HG03060 (cell line): Measurements from ENCODE around the gene FAM89A.

ENCODE experiments used
- ATAC-seq: cut with Tn5 transposase; IDR thresholded peaks from one replicate; pipeline ENCODE4 v1.9.1; 2021; ENCODE audit warnings: low read depth, moderate number of reproducible peaks; ENCODE audit not compliant: unreplicated experiment

The FAM89A gene

DNA sequence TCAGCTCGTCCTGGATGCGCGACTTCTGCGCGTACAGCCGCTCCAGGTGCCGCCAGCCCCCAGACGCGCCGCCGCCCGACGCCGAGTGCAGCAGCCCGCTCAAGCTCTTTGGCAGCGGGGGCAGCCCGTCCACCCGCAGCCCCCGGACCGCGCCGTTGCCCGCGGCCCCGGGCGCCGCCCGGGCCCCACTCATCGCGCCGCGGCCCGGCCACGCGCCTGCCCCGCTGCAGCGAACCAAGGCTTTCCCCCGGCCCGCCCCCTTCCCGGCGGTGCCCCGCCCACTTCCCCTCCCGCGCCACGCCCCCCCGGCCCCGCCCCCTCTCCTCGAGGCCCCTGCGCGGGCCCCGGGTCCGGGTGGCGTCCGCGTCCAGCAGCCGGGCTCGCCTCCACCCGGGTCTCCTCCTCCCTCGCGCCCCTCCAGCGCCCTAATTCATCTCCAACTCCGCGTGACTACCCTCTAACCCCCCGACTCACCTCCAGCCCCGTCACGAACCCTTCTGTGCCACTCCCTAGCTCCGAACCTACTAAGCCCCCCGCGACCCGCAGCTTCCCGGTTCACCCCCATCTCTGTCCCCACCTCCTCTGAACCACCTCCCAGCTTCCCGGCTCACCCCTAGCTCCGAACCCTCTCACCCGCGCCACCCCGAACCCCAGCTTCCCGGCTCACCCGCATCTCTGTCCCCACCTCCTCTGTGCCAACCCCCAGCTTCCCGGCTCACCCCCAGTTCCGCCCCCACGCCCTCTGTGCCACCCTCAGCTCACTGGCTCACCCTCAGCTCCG, at the start of gene FAM89A:
Gene FAM89A (minus strand): TSS at position 236 of the 781 bp plus-strand sequence. CDS start 43 bp downstream, at position 193.
- no peak for ATAC-seq

DNA sequence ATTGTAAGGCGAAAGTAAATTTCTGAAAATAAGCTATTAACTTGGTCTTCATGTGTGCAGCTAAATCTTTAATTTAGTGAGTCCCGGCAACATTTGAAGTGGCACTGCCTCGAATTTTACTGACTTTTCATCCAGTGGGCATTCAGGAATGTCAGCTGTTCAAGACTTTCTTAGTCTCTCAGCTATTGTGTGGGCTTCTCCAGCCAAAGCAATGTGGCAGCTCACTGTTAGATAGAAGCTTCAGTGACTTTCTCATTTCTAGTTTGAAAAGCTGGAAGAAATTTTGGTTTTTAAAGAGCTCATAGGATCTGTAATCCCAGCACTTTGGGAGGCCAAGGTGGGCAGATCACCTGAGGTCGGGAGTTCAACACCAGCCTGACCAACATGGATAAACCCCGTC, 44.3 kb upstream of the FAM89A start:
- no peak for ATAC-seq

DNA sequence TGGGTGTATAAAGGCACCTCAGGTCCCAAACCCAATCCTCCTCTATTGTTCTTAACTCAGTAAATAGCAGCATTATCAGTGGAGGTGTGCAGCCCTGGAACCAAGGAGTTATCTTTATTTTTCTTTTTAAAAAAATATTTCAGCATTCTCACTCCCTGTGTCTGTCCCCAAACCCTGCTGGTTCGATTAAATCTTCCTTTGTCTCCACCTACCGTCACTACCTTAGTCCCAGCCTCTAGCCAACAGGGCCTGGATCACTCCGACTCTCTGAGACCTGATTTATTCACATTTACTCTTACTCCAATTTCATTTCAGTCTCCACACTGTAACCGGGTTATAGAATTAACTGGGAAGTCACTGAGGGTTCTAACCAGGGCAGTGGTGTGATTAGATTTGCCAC, 39.1 kb upstream of the FAM89A start:
- ATAC-seq, result no peak

DNA sequence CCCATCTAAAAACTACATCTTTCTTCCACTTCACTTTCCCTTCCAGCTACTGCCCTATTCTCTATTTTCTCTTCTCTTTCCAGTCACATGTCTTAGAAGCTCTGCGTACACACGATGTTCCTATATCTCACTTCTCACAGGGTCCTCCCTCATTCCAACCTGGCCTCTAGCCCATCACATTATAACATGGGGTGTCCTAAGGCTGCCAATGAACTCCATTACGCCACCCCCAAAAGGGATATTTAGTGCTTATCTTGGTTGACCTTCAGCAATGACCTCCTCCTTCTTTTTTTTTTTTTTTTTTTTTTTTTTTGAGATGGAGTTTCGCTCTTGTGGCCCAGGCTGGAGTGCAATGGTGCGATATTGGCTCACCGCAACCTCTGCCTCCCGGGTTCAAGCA, 38.2 kb upstream of the FAM89A start:
- no peak for ATAC-seq

DNA sequence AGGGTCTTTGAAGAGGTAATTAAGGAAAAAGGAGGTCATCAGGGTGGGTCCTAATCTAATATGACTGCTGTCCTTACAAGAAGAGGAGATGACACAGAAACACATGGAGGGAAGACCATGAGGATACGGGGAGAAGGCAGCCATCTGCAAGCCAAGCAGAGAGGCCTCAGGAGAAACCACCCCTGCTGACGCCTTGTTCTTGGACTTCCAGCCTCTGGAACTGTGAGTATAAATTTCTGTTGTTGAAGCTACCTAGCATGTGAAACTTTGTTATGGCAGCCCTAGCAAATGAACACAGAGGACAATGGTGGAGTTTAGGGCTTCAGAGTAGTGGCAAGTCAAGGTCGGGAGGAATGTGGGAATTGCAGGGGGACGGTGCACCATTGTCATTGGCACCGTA, 36.7 kb upstream of the FAM89A start:
- ATAC-seq, result no peak

DNA sequence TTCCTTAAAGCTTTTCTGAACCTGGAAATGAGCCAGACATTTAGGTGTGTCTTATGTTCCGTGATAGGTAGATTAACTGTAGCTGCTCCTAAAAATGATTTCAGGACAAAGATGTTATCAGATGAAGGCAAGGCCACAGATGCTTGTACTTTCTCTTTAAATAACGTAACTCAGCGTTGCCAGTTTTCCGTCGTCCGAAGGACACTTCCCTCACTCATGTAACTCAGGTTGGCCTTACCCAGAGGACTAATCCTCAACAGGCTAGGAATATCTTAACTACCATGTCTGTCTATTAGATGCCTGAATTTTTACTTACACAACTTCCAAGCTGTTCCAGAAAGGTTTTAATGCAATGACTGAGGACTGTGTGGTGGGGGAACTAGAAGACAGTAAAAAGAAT, 35.4 kb upstream of the FAM89A start:
- no peak for ATAC-seq

DNA sequence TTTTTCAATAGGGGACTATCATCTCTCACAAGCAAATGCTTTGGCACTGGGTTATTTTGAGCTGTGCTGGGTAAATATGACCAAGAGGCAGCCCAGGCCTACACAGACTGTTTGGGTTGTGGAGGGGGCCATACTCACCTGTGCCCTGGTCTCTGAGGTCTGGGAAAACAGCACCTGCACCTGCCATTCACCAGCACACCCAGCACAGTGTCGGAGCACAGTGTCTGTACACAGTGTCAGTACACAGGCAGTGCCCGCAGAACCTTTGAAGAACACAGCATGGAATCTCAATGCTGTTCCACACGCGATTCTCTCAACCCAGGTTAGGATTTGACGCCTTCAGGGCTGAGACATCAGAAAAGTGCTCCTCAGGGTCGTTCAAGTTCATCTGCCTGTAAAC, 35.0 kb upstream of the FAM89A start:
- no peak for ATAC-seq

DNA sequence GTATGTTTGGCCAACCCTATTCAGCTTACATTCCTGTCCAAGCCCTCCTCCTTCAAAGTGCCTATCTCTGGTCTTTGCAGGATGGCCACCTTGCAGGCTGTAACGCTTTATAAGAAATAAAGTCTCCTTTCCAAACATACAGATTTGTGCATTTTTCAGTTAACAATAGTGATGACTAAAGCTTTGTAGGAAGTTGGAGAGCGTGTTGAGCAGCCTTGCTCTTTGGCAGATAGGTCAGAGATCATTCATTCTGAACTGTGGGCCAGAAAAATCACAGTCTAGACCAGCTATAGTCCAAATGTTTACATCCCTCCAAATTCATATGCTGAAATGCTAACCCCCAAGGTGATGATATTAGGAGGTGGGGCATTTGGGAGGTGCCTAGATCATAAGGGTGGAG, 34.0 kb upstream of the FAM89A start:
- no peak for ATAC-seq

DNA sequence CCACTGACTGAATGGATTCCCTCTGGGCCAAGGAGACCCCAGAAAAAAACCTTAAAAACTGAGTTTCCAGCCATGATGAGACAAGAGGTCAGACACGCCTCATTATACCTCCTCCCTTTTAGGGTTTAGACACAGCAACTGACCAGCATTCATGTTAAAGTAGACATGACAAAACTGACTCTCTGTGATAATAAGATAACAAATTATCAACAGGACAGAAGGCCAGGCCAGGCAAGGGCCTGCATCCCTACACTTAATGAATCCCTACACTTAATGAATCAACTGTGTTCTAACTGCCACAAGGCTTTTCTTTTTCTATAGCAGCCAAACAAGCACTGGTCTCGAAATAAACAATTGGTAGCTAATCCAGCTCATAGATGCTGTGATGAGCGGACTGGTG, 33.3 kb upstream of the FAM89A start:
- no peak for ATAC-seq

DNA sequence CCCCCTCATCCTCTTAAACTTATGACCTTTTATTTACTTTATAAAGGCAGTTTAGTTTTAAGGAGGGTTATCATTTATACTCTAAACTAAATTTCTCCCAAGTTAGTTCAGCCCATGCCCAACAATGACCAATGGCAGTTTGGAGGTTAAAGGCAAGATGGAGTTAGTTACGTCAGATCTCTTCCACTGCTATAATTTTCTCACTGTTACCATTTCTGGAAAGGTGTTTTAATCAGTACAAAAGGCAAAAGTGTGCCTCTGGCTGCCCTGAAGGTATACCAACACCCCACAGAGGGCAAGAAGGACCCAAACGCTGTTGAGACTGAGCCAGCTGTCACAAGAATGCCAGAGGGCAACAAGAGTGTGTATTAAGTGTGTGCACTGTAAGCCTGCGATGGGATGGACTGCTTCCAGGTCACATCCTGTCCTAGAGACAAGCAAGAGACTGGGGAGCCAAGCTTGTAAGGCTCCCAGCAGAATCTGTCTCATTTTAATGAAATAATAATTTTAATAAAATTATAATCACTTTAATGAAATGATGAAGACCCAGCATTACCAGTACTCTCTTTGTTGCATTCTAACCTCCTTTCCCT, 32.5 kb upstream of the FAM89A start:
- ATAC-seq, result no peak

DNA sequence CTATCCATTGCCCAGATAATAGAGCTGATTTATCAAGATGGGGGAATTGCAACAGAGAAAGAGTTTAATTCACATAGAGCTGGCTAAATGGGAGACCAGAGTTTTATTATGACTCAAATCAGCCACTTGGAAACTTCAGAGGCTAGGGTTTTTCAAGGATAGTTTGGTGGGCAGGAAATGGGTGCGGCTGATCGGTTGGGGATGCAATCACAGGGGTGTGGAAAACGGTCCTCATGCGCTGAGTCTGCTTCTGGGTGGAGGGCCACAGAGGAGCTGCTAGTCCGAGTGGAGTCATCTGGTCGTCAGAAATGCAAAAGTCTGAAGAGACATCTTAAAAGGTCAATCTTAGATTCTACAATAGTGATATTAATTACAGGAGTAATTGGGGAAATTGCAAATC, 32.0 kb upstream of the FAM89A start:
- ATAC-seq, result no peak

DNA sequence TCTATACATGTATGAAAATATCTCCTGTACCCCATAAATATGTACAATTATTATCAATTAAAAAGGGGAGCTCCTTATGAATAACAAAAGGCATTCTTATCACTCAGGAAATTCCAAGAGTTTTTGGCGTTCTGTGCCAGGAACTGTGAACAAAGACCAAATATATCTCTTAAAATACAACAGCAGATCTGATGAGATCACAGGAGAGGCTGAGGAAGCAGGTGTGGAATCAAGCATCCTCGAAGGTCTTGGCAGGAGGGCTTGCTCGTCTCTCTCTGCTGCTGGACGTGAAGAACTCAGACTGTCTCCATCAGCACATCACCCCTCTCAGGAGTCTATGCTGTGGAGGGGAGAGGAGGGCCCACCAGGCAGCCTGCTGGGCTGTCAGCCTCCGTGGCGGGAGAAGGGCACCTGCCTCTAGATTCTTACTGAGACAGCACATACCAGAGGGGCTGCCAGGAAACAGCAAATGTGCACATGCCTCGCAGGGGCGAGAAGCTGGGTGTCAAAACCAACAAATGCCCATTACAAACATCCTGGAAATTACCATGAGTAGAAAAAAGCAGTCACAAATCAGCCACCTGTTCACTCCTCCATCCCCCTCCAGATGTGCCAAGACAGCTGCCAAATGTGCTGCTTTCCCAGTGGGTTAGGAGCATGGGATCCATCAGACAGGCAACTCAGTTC, 30.8 kb upstream of the FAM89A start:
- no peak for ATAC-seq

DNA sequence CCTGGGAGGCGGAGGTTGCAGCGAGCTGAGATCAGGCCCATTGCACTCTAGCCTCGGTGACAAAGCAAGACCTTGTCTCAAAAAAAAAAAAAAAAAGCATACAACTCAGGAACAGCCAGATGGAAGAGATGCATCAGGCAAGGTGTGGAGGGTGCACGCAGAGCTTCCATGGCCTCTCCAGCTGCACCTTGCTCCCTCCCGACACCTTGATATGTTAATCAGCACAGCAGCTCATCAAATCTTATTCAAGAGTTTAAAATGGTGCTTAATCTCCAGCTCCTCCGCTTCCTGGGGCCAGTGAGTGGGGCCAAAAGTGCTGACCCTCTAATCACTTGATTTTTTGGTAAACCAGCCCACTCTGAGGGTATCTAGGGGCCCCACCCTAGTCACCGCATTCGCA, 29.3 kb upstream of the FAM89A start:
- no peak for ATAC-seq

DNA sequence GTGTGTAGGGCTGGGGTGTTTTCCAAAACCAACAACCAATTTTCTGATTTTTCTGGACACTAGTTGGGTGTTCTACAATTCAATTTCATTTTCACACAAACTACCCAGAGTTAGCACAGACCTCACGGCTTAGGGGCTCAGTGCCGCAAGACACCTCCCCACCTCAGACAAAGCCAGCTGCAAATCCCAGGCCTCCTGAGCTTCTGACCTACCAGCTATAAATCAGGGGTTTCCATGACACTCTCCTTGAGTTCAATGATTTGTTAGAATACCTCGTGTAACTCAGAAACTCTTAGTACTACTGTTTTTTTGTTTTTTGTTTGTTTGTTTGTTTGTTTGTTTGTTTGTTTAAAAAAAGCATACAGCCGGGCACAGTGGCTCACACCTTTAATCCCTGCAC, 28.7 kb upstream of the FAM89A start:
- no peak for ATAC-seq

DNA sequence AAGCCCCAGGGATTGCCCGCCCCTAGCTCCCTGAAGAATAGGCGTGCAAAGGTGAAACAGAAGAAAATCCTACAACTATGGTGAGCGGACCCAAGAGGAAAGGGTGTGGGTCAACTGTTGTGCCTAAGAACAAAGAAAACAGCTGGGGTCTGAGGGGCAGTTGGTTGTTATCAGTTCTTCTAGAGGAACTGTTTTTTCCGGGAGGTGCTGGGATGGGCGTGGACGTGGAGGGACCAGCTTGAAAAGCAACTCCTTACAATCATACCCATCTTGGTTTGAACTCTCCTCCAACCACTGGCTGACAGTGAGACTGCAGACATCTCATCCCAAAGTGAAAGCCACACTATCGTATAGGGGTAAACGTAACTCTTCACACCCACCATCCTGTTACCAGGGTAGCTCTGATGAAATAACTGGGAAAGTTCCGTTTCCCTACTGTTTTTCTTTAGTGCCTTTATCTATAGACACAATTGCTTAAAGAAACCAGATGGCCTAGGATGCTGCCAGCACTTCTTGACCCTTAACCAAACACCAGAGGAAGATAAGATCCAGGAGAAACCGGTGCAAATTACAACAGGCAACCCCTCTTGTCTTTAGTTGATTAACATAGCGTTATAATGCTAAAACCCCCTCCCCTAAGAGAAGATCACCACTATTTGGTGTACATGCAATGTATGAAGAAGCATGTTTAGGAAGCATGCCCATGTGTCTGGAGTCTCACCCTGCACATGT, 25.6 kb upstream of the FAM89A start:
- no peak for ATAC-seq

DNA sequence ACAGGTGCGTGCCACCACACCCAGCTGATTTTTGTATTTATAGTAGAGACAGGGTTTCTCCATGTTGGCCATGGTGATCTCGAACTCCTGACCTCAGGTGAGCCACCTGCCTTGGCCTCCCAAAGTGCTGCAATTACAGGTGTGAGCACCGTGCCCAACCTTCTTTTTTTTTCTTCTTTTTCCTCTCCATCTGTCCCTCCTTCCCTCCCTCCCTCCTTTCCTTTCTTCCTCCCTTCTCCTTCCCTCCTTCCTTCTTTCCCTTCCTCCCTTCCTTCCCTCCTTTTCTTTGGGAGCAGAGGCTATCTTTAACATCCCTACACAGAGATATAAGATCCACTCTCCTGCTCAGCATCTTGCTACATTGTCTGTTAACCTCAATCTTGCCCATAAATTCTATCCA, 24.4 kb upstream of the FAM89A start:
- ATAC-seq, result no peak

DNA sequence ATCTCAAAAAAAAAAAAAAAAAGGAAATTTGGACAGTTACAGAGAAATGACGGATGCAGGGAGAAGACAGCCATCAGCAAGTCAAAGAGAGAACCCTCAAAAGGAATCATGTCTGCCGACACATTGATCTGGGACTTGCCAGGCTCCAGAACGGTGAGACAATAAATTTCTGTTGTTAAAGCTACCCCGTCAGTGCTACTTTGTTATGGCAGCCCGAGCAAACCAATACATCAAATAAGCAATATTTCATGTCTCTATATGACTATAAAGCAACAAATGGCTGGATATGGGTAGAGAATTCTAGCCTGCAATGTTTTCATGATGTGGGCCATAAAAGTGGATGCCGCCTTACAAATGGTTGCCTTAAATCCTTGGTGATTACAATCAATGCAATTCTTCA, 23.3 kb upstream of the FAM89A start:
- no peak for ATAC-seq

DNA sequence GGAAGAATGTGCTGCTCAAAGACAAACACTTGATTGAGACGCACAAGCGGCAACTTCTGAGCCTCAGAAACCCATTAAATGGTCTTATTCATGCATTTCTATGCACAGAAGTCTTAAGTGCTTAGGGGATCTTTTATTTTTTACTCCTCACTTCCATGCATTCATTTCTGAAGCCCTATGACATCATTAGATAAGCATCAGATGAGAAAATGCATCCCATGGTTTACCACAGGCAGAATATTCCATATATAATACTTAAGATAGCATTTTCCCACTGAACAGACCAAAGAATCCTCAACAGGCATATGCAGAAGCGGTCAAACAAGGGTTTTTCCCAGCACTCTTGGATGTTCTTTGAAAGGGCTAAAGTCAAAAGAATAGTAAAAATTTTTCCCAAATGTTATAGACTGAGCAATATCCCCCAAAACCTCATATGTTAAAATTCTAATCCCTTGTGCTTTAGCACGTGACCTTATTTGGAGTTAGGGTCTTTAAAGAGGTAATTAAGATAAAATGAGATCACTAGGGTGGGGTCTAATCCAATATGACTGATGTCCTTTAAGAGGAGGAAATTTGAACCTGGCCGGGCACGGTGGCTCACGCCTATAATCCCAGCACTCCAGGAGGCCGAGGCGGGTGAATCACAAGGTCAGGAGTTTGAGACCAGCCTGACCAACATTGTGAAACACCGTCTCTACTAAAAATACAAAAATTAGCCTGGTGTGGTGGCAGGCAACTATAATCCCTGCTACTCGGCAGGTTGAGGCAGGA, 22.6 kb upstream of the FAM89A start:
- no peak for ATAC-seq

DNA sequence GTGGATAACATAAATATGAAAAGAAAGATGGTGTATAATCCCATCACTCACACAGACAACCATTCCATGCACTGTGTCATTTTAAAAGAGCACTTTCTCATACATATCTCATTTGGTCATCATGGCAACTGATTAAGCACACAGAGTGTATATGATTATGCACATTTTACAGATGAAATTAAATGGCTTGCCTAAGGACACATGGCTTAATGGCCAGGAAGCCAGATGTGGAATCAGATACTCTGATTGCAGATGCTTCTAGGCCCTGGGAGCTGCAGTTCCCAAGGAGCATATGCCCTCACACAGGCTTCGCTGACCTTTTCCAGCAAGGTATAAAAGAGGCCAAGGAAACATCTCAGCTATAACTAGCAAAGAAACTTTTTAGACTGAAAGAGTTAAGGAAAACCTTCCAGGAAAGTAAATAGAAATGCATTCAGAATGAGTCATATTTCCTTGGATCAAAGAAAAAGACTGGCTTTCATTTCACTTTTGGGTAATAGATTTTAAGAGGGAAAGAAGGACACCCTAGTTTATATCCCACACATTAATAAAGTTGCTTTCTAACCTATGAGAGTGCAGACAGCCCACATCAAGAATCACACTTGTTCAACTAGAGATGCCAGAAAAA, 19.6 kb upstream of the FAM89A start:
- ATAC-seq, result no peak
